Glomerular endothelial cell (primary cell): Measurements from ENCODE around the gene OLFML3. TPM values are rescaled to one million over a fixed set of nuclear protein-coding genes. Genes with fewer than 3 reads are reported as not detected.

ENCODE experiments used
- DNase-seq: peaks from one replicate; pipeline ENCODE4 v3.0.0-alpha.2; 2011; ENCODE audit warnings: low read depth, low spot score; ENCODE audit errors: extremely low read depth
- total RNA-seq: library from RNA; depleted of rRNA; stranded (reverse); fragments of >200 nt; gene quantifications from 2 replicates; pipeline ENCODE4 v1.2.3, GENCODE V29; 2015

Gene OLFML3
- total RNA-seq, 1 donor from 2014 or later = 8.6 TPM

DNA sequence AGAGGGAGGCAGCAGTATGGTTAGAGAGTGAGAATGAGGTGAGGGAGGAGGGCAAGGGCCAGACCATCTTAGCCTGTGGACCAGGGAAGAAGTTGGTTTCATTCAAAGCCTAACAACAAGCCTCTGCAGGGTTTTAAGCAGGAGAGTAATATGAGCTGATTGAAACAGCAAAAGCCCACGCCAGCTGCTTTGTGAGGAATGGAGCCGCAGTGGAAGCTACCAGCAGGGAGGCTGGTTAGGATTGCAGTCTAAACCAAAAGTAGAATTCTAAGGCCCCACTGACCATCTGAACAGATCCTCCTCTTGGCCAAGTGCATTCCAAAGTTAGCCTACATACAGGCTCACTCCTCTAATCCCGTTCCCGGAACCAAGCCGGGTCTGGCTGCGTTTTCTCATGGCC lies 44.8 kb downstream of the OLFML3 start:
- no peak for DNase-seq

DNA sequence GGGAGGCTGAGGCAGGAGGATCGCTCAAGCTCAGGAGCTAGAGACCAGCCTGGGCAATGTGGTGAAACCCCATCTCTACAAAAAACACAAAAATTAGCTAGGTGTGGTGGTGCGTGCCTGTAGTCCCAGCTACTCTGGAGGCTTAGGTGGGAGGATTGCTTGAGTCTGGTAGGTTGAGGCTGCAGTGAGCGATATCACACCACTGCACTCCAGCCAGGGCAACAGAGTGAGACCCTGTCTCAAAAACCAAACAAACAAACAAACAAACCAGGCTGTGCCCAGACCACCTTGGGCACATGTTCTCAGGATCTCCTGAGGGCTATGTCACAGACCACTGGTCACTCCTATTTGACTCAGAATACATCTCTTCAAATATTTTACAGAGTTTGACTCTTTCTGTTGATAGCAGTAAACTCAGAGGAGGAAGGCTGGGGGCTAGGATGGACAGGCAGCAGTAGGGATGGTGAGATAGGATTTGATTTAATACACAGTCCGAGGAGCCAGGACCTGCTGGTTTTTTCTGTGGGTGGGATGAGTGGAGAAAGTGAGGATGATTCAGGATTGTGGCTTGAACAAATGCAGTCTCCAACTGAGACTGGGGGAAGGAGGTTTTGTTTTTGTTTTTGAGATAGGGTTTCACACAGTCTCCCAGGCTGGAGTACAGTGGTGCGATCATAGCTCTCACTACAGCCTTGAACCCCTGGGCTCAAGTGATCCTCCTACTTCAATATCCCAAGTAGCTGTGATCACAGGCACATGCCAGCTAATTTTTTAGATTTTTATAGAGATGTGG lies 46.5 kb downstream of the OLFML3 start:
- no peak for DNase-seq

DNA sequence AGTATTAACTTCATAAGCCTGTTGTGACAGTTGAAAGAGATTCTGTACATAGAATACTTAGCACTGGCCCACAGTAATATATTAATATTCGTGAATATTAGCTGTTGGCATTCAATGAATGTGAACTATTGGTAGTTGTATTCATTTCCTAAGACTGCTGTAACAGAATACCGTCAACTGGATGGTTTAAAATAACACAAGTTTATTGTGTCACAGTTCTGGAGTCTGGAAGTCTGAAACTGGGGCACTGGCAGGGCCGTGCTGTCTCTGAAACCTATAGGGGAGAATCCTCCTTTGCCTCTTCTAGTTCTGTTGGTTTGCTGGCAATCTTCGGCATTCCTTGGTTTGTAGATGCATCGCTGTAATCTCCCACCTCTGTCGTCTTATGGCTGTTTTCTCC lies 47.5 kb downstream of the OLFML3 start:
- DNase-seq = no peak

Other genes starting within 250 kb of the OLFML3 start
- gene PHTF1, start 220.0 kb upstream of the OLFML3 start, total RNA-seq = 37.7 and 38.7 TPM in 2 replicates
- gene RSBN1, start 167.0 kb upstream of the OLFML3 start, total RNA-seq = 6.8 and 11.3 TPM in 2 replicates
- gene PTPN22, start 107.8 kb upstream of the OLFML3 start, total RNA-seq = 1.1 and 2.3 TPM in 2 replicates
- gene BCL2L15, start 91.9 kb upstream of the OLFML3 start, total RNA-seq = 0.10 and 0.23 TPM in 2 replicates
- 25.5 and 31.5 TPM in 2 replicates for gene AP4B1, start 74.7 kb upstream of the OLFML3 start, total RNA-seq
- gene DCLRE1B, start 74.1 kb upstream of the OLFML3 start, total RNA-seq = 4.9 and 8.1 TPM in 2 replicates
- 23.9 and 33.6 TPM in 2 replicates for gene HIPK1, start 50.1 kb upstream of the OLFML3 start, total RNA-seq
- not detected in 2 replicates for gene SYT6, start 174.4 kb downstream of the OLFML3 start, total RNA-seq